Measurements from ENCODE around the gene CDH23. TPM values are rescaled to one million over a fixed set of nuclear protein-coding genes. Genes with fewer than 3 reads are reported as not detected.

The CDH23 gene
- total RNA-seq, 4 donors from 2014 or later, result 13.8 to 20.1 (median 17.3) TPM

GRCh38 chr10:71502190-71502589 lies 105.5 kb downstream of the CDH23 start:
- Histone ChIP-seq H3K9me3 (no peaks in the 10 kb centered on the region), H3K4me3 (no peak overlapping the region), H3K4me1 (peaks cover 0 to 12% (median 0%) of the 10 kb centered on the region in 4 donors), H3K27me3 (no peaks in the 10 kb centered on the region), H3K27ac (no peak overlapping the region), H3K36me3 (no peaks in the 10 kb centered on the region)
- DNase-seq (ENCODE audit: low spot score in 2 of 2), result no peak
- TF ChIP-seq CTCF (IDR thresholded peaks at IDR 0.05) (no peak), EP300 (IDR thresholded peaks at IDR 0.05) (no peak), POLR2A (IDR thresholded peaks at IDR 0.05) (no peak)
- 82 to 91% methylated on average over 1 of the region's 1 CpG for WGBS, 2 donors

GRCh38 chr10:71502851-71503250 lies 106.1 kb downstream of the CDH23 start:
- Histone ChIP-seq H3K27ac (no peak overlapping the region), H3K4me1 (peaks cover 0 to 5% (median 0%) of the 10 kb centered on the region in 4 donors), H3K27me3 (no peaks in the 10 kb centered on the region), H3K4me3 (no peak overlapping the region), H3K9me3 (no peaks in the 10 kb centered on the region), H3K36me3 (no peaks in the 10 kb centered on the region)
- WGBS, 2 donors, result 79 to 100% methylated on average over 2 to 5 of the region's 5 CpGs
- no peak for TF ChIP-seq EP300 (IDR thresholded peaks at IDR 0.05)
- no peak for TF ChIP-seq CTCF (IDR thresholded peaks at IDR 0.05)
- no peak for TF ChIP-seq POLR2A (IDR thresholded peaks at IDR 0.05)
- DNase-seq (ENCODE audit: low spot score in 2 of 2), result no peak

GRCh38 chr10:71504168-71504567 lies 107.4 kb downstream of the CDH23 start:
- TF ChIP-seq POLR2A (IDR thresholded peaks at IDR 0.05), result no peak
- no peak for TF ChIP-seq EP300 (IDR thresholded peaks at IDR 0.05)
- no peak for TF ChIP-seq CTCF (IDR thresholded peaks at IDR 0.05)
- H3K9me3 ChIP-seq, result no peaks in the 10 kb centered on the region
- no peaks in the 10 kb centered on the region for H3K36me3 ChIP-seq
- peaks cover 0 to 3% (median 0%) of the 10 kb centered on the region in 4 donors for H3K4me1 ChIP-seq
- no peaks in the 10 kb centered on the region for H3K27me3 ChIP-seq
- 77 to 79% methylated on average over 2 of the region's 2 CpGs for WGBS, 2 donors
- no peak overlapping the region for H3K27ac ChIP-seq
- H3K4me3 ChIP-seq, result no peak overlapping the region
- DNase-seq (ENCODE audit: low spot score in 2 of 2), result no peak

GRCh38 chr10:71504570-71504969 lies 107.8 kb downstream of the CDH23 start:
- no peak overlapping the region for H3K27ac ChIP-seq
- H3K36me3 ChIP-seq, result no peaks in the 10 kb centered on the region
- WGBS, 2 donors, result 51% methylated on average over 4 to 5 of the region's 5 CpGs
- H3K4me1 ChIP-seq, result peaks cover 0 to 3% (median 0%) of the 10 kb centered on the region in 4 donors
- no peaks in the 10 kb centered on the region for H3K27me3 ChIP-seq
- no peak overlapping the region for H3K4me3 ChIP-seq
- no peak for TF ChIP-seq EP300 (IDR thresholded peaks at IDR 0.05)
- no peak for TF ChIP-seq CTCF (IDR thresholded peaks at IDR 0.05)
- TF ChIP-seq POLR2A (IDR thresholded peaks at IDR 0.05), result no peak
- DNase-seq (ENCODE audit: low spot score in 2 of 2), result no peak
- H3K9me3 ChIP-seq, result no peaks in the 10 kb centered on the region

- H3K4me3 ChIP-seq, result no peak overlapping the region
- no peak for DNase-seq (ENCODE audit: low spot score in 2 of 2)
- H3K36me3 ChIP-seq, result no peaks in the 10 kb centered on the region
- H3K4me1 ChIP-seq, result peaks cover 0 to 3% (median 0%) of the 10 kb centered on the region in 4 donors
- TF ChIP-seq POLR2A (IDR thresholded peaks at IDR 0.05), result no peak
- no peak for TF ChIP-seq EP300 (IDR thresholded peaks at IDR 0.05)
- no peak for TF ChIP-seq CTCF (IDR thresholded peaks at IDR 0.05)
- no peaks in the 10 kb centered on the region for H3K27me3 ChIP-seq
- H3K9me3 ChIP-seq, result no peaks in the 10 kb centered on the region
- H3K27ac ChIP-seq, result no peak overlapping the region
- 89 to 91% methylated on average over 3 of the region's 3 CpGs for WGBS, 2 donors
Observed at GRCh38 chr10:71505862-71506261, 109.1 kb downstream of the CDH23 start.
